Lung (tissue), 12 donors: ENCODE results near the gene UBE2V1. TPM values are rescaled to one million over a fixed set of nuclear protein-coding genes. Genes with fewer than 3 reads are reported as not detected.
A peak's percentile ranks its signal among the peaks of the same experiment; 100 is the strongest.

ENCODE experiments used
- ATAC-seq: fragments of 200-7000 bp; cut with Tn5 transposase; one replicate; pipeline ENCODE4 v1.9.1; 2020; ENCODE audit warnings: moderate number of reproducible peaks; ENCODE audit not compliant: insufficient read depth, low FRiP score
- DNase-seq, 3 donors: peaks; one replicate each; pipeline ENCODE4 v3.0.0-alpha.2; 2013 to 2017
- H3K27ac ChIP-seq, 2 donors: one replicate each; pipeline ENCODE4 v1.5.1; 2013; ENCODE audit warnings: mild to moderate bottlenecking in 2 of 2, moderate library complexity in 2 of 2, control low read depth in 1 of 2, inconsistent platforms in 1 of 2, low read depth in 1 of 2, low read length in 1 of 2
- H3K27me3 ChIP-seq, 3 donors: one replicate each; pipeline ENCODE4 v1.5.1; 2013; ENCODE audit warnings: low read length in 2 of 3; ENCODE audit not compliant: control insufficient read depth in 3 of 3, insufficient read depth in 3 of 3
- H3K36me3 ChIP-seq, 4 donors: one replicate each; pipeline ENCODE4 v1.5.1; 2013; ENCODE audit warnings: low read length in 4 of 4, mild to moderate bottlenecking in 1 of 4, moderate library complexity in 1 of 4; ENCODE audit not compliant: control insufficient read depth in 4 of 4, insufficient read depth in 4 of 4
- H3K4me1 ChIP-seq, 5 donors: one replicate each; pipeline ENCODE4 v1.5.1; 2013; ENCODE audit warnings: low read length in 5 of 5, mild to moderate bottlenecking in 2 of 5, moderate library complexity in 1 of 5; ENCODE audit not compliant: control insufficient read depth in 5 of 5, insufficient read depth in 5 of 5
- H3K4me3 ChIP-seq: one replicate; pipeline ENCODE4 v1.5.1; 2013; ENCODE audit warnings: mild to moderate bottlenecking, control low read depth, moderate library complexity
- H3K9ac ChIP-seq, 2 donors: one replicate each; pipeline ENCODE4 v1.5.1; 2013; ENCODE audit warnings: low read length in 2 of 2, control low read depth in 1 of 2; ENCODE audit not compliant: insufficient read depth in 1 of 2
- H3K9me3 ChIP-seq, 4 donors: one replicate each; pipeline ENCODE4 v1.5.1; 2013; ENCODE audit warnings: low read length in 3 of 4, mild to moderate bottlenecking in 1 of 4, moderate library complexity in 1 of 4; ENCODE audit not compliant: control insufficient read depth in 4 of 4, insufficient read depth in 3 of 4
- WGBS, 2 donors: extraction: QIAGEN DNeasy Blood & Tissue Kit; methylation state at CpG; one replicate each; pipeline ENCODE4 v1.1.7; 2013; 5-methylcytosine and 5-hydroxymethylcytosine counted together
- polyA plus RNA-seq, 2 donors: library from polyadenylated mRNA; stranded (reverse); fragments of 200-250 nt; gene quantifications; one replicate each; pipeline ENCODE4 v1.2.1, GENCODE V29; 2013
- total RNA-seq, 2 donors: library from RNA; depleted of rRNA in 1 of 2; stranded (reverse); fragments of >200 nt in 1 of 2; gene quantifications; one replicate each; pipeline ENCODE4 v1.2.1, GENCODE V29; 2014 to 2021
- TF ChIP-seq, protein P1 (sequence below): IDR thresholded peaks from 2 replicates; pipeline ENCODE4 v1.5.1; 2012; ENCODE audit warnings: mild to moderate bottlenecking; ENCODE audit errors: control extremely low read depth, extremely low read depth
- donor health status: control.
- donor health status: control.
- donor health status: Bipolar disorder and iron deficiency.
- donor health status: healthy.
- donor health status: DM: yes; HTN: yes; CAD: no.

UBE2V1 gene
- total and polyA plus RNA-seq, 4 donors, result 56.4 to 103 (median 69.2) TPM

DNA sequence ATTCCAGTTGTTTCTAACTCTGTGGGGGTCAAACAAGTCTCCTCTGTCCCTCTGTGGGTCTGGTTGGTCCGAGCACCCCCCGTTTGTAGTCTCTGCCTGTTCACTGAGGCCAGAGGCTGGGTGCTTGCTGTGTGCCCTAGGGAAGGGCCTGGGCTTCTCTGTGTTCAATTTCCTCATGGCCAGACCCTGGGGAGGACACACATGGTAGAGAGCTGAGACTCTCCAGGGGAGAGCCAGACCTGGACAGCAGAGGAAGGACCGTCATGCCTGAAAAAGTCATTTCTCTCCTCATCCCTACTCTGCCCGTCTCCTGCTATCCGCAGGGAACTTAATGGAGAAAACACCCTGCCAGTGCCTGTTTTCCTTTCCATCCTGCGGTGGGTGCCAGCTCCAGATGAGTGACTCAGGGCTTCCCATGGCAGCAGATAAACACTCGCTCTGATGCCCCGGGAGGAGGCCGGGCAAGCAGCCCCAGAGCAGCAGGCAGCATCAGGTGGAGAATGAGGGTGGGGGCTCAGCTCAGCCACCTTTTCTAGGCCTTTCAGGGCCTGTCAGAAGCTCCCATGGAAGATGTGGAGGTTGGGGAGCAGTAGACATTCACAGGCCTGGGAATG lies 78.3 kb downstream of the UBE2V1 start:
- TF ChIP-seq, protein P1, sequence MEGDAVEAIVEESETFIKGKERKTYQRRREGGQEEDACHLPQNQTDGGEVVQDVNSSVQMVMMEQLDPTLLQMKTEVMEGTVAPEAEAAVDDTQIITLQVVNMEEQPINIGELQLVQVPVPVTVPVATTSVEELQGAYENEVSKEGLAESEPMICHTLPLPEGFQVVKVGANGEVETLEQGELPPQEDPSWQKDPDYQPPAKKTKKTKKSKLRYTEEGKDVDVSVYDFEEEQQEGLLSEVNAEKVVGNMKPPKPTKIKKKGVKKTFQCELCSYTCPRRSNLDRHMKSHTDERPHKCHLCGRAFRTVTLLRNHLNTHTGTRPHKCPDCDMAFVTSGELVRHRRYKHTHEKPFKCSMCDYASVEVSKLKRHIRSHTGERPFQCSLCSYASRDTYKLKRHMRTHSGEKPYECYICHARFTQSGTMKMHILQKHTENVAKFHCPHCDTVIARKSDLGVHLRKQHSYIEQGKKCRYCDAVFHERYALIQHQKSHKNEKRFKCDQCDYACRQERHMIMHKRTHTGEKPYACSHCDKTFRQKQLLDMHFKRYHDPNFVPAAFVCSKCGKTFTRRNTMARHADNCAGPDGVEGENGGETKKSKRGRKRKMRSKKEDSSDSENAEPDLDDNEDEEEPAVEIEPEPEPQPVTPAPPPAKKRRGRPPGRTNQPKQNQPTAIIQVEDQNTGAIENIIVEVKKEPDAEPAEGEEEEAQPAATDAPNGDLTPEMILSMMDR, result no peak
- H3K9me3 ChIP-seq, result no peaks in the 10 kb centered on the region
- ATAC-seq (no peak), DNase-seq (no peak)
- no peaks in the 10 kb centered on the region for H3K36me3 ChIP-seq
- whole genome bisulfite sequencing, 2 donors, result 79 to 93% methylated on average over 9 of the region's 9 CpGs
- H3K4me1 ChIP-seq, result peaks cover 0 to 11% (median 2%) of the 10 kb centered on the region in 5 donors
- H3K27ac ChIP-seq, result peak overlapping the region in 1 of 2 donors; percentile 13
- H3K27me3 ChIP-seq, result no peaks in the 10 kb centered on the region
- no peak overlapping the region for H3K4me3 ChIP-seq
- H3K9ac ChIP-seq, result no peak overlapping the region

DNA sequence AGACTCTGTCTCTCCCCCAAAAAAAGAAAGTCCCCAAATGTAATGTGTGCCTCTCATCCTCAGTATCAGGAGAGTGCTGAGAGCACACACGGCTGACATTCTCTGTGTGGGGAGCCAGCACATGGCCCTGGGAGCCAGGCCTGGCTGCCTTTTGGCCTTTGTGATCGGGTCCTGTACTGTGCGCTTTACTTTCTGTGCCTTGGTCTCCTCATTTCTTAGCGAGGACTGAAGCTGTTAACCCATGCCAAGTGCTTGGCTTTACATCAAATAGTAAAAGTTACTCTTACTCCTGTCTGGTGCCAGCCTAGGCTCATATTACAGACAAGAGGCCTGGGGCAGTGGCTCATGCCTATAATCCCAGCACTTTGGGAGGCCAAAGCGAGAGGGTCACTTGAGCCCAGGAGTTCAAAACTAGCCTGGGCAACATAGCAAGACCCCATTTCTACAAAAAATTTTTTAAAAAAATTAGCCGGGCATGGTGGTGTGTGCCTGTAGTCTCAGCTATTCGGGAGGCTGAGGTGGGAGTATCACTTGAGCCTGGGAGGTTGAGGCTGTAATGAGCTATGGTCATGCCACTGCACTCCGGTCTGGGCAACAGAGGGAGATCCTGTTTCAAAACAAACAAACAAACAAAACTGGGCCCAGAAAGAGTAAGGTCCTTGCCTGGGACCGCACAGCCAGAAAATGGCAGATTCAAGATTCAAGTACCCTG lies 79.8 kb downstream of the UBE2V1 start:
- Histone ChIP-seq H3K9ac (no peak overlapping the region), H3K27ac (no peak overlapping the region), H3K27me3 (no peaks in the 10 kb centered on the region), H3K36me3 (no peaks in the 10 kb centered on the region), H3K9me3 (no peaks in the 10 kb centered on the region), H3K4me3 (no peak overlapping the region), H3K4me1 (peaks cover 0 to 16% (median 2%) of the 10 kb centered on the region in 5 donors)
- no peak for ATAC-seq
- DNase-seq, result no peak
- 93 to 97% methylated on average over 9 of the region's 9 CpGs for WGBS, 2 donors
- TF ChIP-seq, protein P1, result no peak

Other genes with a start within 250 kb of the UBE2V1 start
- gene SPATA2, start 197.6 kb downstream of the UBE2V1 start, total RNA-seq, result 1 to 10 TPM; 4.2 to 8.0 TPM
- 1 to 10 TPM; 4.4 to 5.4 TPM for gene SPATA2, start 197.6 kb downstream of the UBE2V1 start, polyA plus RNA-seq
- gene RNF114, start 176.8 kb downstream of the UBE2V1 start, total RNA-seq, result 10 to 100 TPM; 63.0 to 69.7 TPM
- 10 to 100 TPM; 37.6 to 57.1 TPM for gene RNF114, start 176.8 kb downstream of the UBE2V1 start, polyA plus RNA-seq
- gene SNAI1, start 130.2 kb downstream of the UBE2V1 start, total RNA-seq, result 1 to 10 TPM in 1 of 2 donors, under 1 TPM in 1; 0.74 to 3.6 TPM
- 10 to 100 TPM in 1 of 2 donors, 1 to 10 TPM in 1; 7.3 to 12.0 TPM for gene SNAI1, start 130.2 kb downstream of the UBE2V1 start, polyA plus RNA-seq
- 10 to 100 TPM; 21.9 to 34.8 TPM for gene PEDS1, start 40.6 kb upstream of the UBE2V1 start, total RNA-seq
- 10 to 100 TPM; 34.0 to 43.4 TPM for gene PEDS1, start 40.6 kb upstream of the UBE2V1 start, polyA plus RNA-seq
- gene CEBPB, start 77.7 kb upstream of the UBE2V1 start, total RNA-seq, result 100 to 1,000 TPM in 1 of 2 donors, 10 to 100 TPM in 1; 54.6 to 296 TPM
- 100 to 1,000 TPM in 1 of 2 donors, 10 to 100 TPM in 1; 53.2 to 194 TPM for gene CEBPB, start 77.7 kb upstream of the UBE2V1 start, polyA plus RNA-seq